Measurements from ENCODE around the gene PTK6.
"Not testable (repeated sequence)": the region's sequence is repeated elsewhere in the genome, so short reads cannot be mapped to it uniquely, and the experiment has no call there.

Gene PTK6

DNA sequence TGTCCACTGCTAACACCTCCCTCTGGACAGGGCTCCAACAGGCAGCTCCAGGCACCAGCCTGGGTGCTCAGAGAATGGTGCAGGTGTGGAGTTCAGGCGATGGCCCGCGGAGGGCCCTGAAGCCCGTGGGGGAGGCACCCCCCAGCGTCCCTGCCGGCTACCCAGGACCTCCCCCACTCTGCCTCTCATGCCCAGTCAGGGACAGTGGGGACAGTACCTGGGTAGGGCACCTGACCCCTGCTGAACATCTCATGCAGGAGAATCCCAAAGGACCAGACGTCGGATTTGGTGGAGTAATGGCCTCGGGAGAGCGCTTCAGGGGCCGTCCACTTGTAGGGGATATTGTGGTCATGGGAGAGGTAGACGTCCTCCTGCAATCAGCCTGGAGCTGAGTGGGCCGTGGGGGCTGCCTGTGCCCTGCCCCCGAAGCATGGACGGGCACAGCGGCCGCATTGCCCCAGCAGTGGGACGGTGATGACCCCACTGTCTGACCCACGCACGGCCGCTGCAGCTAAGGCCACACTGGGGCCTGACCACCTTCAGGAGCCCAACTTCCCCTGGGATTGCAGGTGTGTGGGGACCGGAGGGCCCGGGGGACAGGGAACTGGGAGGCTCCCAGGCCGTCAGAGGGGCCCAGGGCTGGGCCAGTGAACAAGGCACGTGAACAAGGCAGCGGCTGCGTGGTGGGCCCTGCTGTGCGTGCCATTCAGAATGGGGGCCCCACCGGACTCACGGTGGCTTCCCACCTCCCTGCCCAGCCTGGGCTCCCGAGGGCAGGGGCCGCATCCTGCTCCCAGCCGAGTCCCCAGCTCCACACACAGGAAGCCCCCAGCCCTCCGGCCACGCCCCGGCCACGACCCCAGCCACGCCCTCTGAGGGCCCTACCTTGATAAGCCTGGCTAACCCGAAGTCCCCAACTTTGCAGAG, 7.1 kb downstream of the PTK6 start:
- DNase-seq (ENCODE audit: low read depth) = no peak

DNA sequence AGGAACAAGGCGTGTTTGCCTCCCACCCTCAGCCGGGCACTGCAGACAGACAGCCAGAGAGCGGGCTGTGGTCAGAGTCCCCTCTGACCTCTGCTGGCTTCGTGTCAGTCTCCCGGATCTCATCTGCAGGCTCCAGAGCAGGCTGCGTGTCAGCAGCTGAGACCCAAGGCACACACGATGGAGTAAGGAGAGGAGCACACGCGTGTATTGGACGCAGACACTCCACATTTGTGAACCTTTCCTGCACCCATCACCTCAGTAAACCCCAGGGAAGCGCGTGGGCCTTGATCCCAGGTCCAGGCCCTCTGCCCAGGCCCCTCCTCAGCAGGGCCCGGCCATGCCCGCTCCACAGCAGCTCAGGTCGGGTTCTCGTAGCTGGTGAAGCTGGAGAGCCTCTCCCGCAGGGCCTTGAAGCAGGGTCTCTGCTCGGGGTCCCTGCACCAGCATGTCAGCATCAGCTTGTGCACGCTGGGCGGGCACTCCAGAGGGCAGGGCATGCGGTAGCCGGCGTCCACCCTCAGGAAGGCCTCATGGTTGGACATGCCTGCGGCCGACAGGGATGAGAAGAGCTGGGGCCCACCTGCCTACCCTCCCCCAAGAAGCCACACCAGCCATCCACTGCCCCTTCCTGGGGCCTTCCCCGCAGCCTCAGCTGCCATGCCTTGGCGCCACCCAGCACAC, 7.9 kb downstream of the PTK6 start:
- DNase-seq (ENCODE audit: low read depth) = no peak

DNA sequence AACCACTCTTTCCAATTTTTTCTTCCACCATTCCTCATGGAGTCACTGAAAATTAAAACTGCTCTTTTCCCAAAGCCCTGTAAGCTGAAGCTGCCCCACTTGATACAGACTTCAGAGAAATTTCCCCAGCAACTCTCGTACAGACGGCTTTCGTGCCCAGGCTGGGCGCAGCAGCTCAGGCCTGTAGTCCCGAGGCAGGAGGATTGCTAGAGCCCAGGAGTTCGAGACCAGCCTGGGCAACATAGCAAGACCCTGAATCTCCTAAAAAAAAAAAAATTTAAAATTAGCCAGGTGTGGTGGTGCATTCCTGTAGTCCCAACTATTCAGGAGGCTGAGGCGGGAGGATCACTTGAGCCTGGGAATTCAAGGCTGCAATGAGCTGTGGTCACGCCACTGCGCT, 10.0 kb downstream of the PTK6 start:
- DNase-seq (ENCODE audit: low read depth) = no peak

DNA sequence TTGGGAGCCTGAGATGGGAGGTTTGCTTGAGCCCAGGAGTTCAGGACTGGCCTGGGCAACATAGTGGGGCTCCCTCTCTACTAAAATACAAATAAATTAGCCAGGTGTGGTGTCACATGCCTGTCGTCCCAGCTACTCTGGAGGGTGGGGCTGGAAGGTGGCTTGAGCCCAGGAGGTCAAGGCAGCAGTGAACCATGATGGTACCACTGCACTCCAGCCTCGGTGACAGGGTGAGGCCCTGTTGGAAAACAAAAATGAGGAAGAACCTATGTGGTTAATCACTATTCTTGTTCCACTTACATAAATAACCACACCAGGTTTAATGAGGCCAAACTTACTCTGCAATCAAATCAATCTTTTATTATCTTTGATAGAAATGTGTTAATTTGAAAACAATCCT, 11.2 kb downstream of the PTK6 start:
- no peak for DNase-seq (ENCODE audit: low read depth)

DNA sequence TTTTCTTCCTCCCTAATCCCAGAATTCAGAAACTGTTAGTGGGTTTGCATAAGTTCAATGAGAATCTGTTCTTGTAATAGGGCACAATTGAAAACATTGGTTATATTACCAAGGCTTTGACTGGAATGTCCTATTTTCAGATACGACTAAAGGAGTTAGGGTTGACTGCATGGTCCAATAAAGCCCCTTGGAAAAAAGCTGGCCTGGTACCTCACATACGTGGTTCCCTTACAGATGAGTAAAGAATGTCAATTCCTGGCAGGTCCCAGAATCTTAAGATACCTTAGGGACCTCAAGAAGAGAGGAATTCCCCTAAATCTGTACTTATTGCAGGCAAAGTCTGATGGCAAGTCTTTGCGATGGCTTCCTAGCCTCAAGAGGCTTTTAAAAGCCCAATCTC, 12.0 kb downstream of the PTK6 start:
- DNase-seq (ENCODE audit: low read depth) = no peak

DNA sequence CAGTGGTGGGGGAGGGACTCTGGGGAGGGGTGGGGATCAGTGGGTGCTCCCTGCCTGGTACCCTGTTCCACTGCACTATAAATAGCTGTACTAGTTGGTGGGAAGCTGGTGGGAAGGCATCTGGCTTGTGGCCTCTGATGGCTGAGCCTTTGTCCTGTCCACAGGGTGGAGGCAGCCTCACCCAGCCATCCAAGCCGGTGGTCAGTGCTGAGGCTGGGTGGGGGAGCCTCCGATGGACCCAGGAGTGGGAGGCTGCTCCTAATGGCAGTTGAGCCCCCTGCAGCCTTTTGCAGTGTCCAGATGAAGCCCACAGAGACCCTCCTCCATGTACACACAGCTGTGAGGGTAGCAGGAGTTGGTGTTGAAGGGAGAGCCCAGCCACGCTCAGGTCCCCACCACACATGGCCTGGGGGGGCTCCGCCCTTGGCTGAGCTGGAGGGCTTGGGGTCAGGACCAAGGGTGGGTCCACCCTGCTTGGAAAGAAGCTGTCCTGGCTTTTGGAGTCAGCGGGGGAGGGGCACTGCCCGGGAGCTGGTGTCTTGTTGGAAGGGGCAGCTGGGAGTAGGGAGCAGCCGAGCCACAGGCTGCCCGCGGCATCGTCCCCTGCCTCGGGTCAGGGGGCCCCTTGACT, 14.1 kb downstream of the PTK6 start:
- no peak for DNase-seq (ENCODE audit: low read depth)

DNA sequence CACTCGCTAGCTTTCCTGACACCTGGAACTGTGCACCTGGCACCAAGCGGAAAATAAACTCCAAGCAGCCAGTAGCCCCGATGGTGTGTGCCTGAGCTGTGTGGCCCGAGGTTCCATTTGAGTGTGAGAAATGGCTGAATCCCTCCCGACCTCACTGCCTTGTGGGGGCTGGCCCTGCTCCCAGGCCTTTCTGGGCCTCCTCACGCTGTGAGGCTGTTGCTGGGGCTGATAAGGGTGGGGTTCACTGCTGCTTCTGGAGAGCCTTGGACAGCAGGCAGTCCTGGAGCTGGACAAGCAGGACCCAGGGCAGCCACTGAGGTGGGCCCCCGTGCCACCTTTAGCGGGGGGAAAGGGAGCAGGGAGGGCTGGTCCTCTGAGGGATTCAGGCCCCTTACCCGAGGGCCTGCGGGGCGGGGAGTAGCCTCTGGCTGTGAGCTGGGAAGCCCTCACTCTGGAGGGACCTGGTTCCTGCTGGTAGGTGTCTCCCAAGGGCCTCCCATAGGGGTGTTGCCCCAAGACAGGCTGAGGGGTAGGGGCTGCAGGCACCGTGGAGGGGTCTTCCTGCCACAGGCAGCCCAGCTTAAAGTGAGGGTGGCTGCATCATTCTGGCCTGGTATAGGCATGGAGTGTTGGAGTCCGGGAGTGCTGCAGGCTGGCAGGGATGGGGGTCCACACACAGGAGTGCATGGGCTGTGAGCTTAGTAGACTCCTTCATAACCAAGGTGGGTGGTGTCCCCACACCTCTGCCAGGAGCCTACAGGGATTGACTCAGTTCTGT, 14.9 kb downstream of the PTK6 start:
- no peak for DNase-seq (ENCODE audit: low read depth)

DNA sequence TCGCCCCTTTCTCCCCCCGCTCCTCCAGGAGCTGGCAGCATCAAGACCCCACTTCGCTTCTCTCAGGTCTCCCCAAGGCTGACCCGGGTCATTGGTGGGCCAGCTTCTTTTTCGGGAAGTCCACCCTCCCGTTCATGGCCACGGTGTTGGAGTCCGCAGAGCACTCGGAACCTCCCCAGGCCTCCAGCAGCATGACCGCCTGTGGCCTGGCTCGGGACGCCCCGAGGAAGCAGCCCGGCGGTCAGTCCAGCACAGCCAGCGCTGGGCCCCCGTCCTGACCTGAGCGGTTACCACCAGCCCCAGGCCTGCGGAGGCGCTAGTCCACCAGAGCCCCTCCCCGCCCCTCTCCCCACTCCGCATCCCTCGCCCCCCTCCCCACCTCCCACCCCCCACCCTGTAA, 15.6 kb downstream of the PTK6 start:
- no peak for DNase-seq (ENCODE audit: low read depth)

DNA sequence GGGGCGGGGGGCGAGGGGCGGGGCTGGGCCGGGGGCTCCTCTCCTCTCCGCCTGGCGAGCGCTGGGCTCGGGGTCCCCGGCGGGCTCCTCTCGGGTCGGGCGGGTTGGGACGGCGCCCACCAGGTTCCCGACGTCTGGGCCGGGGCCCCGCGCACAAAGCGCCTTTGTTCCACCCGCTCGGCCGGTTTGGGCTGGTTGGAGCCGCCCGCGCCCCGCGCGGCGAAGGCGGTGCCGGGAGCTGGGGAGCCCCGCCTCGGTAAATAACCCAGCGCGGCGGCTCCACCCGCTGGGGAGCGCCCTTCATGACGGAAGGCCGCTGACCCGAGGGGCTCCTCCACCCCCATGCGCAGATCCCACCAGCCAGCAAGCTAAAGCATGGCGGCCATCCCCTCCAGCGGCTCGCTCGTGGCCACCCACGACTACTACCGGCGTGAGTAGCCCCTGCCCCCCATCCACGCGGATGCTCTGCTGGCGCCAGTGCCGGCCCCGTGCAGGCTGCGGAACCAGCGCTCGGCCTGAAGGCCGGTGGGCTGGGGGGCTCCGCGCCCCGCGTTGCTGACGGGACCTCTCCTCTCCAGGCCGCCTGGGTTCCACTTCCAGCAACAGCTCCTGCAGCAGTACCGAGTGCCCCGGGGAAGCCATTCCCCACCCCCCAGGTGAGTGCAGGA, 16.1 kb downstream of the PTK6 start:
- peak; percentile 55 for DNase-seq (ENCODE audit: low read depth)

DNA sequence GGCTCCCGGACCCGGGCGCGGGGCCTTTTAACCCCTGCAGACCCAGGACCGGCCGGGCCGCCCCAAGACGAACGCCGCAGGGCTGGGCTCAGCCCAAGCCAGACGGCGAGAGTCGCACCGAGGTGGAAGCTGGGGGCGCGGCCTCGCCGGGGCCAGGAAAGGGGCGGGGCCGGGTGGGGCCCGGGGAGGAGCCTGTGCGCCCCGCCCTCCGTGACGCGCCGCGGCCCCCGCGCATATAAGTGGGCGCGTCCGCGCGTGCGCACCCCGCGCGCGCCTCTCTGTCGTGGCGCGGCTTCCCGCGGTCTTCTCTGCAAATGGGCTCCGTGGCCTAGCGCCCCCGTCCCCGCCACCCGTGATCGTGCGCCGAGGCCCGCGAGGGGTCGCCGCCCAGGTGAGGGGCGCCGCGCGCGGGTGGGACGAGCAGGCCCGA, 16.7 kb downstream of the PTK6 start, which contains the start of gene PPDPF:
Gene PPDPF, plus strand, starts transcription at position 262 of the 430 bp plus-strand sequence. CDS start 544 bp downstream, outside the sequence.
- DNase-seq (ENCODE audit: low read depth) = peak; percentile 79

DNA sequence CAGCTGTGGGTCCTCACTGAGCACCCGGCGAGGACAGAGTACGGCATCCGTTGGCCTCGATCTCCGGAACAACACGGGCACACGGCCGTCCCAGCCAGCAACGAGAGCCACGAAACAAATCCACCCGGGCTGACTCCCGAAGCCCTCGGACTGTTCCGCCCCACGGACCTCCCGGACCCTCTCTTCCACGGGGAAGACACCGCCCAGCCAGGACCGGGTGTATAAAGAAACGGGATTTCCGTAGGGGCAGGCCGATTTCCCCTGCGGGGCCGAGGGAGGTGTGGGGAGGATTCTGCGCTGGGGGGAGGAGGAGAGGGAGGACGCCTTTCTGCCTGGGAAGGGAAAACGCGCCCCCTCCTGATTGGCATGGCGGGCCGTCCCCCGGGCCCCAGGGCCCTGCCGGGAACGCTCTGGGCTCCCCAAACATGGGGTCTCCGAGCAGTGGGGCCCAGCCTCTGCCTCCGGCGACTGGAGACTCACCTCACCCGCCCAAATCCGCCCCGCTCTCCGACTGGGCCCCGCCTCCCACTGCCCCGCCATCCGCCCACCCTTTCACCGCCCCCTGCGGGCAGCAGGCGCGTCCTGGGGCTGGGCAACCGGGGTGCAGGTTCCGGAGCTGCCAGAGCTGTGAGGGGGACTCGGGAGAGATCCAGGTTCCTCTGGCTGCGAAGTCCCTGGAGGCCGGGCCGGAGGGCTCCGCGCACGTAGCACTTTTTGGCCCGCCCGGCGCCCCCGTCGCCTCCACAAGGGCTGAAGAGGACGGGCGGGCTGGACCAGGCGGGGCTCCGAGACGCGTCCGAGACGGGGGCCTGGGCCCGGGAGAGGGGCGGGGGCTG, 17.3 kb downstream of the PTK6 start:
- peak; percentile 54 for DNase-seq (ENCODE audit: low read depth)

DNA sequence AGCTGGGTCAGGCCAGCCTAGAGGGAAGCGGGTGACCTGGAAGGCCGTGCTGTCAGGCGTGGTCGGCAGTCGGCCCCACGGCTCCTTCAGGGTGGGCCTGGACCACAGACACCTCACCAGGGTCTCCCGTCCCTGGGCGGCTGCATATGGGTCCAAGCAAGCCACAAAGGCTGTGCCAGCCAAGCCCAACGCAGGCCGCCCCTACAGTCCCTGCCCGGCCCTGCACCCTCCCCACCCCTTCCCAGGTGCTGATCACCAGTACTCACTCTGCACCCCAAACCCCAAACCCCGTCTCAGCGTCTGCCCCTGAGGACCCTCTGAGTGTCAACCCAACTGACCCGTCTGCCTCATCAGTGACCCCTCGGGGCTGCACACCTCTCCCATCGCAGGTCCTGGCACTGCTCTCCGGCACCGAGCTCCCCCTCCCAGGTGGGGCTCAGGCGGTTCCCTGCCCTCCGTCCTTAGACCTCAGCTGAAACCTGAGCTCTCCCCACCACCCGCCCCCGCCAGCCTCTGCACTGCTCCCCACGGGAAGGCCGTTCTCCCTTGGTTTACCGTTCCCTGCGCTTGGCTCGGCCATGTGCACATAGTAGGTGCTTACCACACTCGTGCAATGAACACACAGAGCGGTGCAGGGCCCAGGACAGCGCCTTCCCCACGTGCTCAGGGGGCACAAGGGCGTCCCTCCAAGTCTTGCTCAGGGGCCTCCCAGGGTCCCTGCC, 18.1 kb downstream of the PTK6 start:
- DNase-seq (ENCODE audit: low read depth) = no peak

DNA sequence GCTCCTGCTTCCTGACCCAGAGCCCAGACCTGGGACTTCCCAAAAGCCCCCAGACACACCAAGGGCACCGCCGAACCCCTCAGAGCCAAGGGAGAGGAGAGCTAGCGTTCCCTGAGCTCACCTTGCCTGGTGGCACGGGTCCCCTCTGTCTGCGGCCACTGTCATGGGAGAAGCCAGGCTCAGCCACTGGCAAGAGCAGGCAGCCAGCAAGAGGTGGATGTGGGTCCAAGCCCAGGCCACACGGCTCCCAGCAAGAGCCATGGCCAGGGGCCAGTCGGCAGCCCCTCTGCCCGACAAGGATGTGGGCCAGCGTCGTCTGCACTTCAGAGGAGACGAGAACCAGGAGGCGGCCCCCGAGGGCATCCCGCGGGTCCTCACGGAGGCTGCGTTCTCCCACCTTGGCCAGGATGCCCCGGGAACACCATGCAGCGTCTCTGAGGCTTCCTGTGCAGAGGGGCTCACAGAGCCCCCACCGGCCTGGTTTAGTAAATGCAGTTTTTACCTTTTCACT, 18.8 kb downstream of the PTK6 start:
- DNase-seq (ENCODE audit: low read depth) = no peak

DNA sequence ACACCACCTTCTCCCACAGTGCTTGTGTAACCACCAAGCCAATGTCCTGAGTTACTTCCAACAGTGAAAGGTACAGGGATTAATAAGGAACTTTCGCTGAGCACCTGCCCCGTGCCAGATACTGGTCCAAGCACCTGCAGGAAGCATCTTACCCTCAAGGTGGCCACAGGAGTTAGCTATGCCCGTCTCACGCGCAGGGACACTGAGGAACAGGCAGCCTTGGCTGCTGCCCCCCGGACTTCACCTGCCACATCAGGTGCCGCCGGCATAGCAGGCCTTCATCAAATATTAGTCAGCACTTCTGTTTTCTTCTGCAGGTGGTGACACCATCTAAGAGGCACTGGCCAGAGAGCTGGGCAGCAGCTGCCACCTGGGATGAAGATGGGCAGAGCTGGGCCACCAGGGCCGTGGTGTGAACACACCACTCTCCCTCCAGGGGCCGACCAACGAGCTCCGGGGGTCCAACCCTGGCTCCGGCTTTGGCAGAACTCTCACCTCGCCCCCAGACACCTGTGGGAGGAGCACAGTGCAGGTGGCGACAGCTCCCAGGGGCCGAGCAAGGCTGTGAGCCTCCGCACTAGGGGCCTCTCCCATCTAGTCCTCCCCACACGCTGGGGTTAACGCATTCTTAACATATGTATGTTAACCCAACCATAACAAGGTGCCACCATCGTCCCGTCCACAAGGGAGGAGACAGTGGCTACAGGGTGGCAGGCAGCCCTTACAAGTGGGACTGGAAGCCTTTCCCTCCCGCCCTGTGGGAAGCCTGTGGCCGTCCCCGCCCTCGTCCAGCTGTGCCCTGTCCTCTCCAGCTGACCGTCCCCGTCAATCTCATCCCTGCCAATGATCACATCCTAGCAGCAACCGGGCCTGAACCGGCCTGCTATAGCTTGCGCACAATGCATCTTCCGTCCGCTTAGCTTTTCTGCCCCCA, 19.5 kb downstream of the PTK6 start:
- DNase-seq (ENCODE audit: low read depth) = no peak

DNA sequence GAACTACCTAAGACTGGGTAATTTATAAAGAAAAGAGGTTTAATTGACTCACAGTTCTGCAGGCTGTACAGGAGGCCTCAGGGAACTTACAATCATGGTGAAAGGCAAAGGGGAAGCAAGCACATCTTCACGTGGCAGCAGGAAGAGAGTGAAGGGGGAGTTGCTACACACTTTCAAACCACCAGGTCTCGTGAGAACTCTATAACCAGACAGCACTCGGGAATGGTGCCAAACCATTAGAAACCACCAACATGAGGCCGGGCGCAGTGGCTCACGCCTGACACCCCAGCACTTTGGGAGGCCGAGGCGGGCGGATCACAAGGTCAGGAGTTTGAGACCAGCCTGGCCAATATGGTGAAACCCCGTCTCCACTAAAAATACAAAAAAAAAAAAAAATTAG, 22.7 kb downstream of the PTK6 start:
- DNase-seq (ENCODE audit: low read depth) = not testable (repeated sequence)

DNA sequence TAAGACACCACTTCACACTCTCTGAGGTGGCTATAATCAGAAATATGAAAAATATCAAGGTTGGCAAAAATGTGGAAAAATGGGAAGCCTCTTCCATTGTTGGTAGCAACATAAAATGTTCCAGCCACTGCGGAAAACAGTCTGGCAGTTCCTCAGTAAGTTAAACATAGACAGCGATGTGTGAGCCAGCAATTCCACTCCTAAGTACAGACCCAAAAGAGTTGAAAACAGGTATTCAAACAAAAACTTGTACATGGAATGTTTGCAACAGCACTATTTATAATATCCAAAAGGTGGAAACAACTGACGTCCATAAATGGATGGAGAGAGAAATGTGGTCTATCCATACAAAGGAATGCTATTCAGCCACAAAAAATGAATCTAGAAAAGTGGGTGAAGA, 24.0 kb downstream of the PTK6 start:
- no peak for DNase-seq (ENCODE audit: low read depth)

DNA sequence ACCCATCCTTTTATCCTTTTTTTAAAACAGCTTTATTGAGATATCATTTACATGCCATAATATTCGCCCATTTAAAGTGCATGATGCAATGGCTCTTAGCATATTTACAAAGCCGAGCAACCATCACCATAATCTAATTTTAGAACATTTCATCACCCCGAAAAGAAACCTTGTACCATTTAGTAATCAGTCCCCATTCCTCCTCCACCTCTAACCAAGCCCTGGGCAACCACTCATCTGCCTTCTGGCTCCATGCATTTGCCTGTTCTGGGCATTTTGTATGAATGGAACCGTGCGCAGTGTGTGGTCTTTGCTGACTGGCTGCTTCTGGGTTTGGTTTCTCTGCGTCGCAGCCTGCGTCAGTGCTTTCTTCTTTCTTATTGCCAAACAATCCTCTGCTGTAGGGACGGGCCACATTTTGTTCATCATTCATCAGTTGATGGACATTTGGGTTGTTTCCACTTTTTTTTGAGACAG, 28.1 kb downstream of the PTK6 start:
- DNase-seq (ENCODE audit: low read depth) = no peak

DNA sequence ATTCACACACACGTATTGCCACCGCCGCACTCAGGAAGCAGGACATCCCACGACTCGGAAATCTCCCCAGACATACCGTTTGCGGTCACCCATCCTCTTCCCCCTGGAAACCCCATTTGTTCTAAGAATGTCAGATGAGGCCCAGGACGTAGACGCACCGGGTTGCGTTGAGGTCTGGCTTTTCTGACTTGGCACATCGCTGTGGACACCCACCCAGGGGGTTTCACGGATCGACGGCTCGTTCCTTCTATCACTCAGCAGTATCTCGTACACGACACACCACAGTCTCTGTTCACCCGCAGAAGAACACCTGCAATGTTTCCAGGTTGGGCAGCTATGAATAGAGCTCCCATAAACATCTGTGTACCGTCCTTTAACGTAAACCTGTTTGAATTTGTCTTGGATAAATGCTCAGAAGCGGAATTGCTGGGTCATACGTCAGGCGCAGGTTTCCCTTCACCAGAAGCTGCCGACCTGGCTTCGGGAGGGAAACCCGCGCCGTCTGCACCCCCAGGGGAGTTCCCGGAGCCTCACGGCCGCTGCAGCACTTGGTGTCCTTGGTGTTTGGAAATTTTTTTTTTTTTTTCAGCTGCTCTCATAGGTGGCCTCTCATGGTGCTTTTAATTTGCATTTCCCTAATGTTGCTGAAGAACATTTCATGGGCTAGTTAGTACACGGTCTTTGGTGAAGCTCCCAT, 29.0 kb downstream of the PTK6 start:
- DNase-seq (ENCODE audit: low read depth) = no peak
